ENCODE results near the gene IL17RB. TPM values are rescaled to one million over a fixed set of nuclear protein-coding genes. Genes with fewer than 3 reads are reported as not detected.

IL17RB gene
- total RNA-seq, 2 experiments from 2014 or later: 0.57 TPM; not detected in 1

- no peak overlapping the region for H2AFZ ChIP-seq (ENCODE audit: low read length)
- no peaks in the 10 kb centered on the region for H3K36me3 ChIP-seq (ENCODE audit: insufficient read depth, low read length)
- no peaks in the 10 kb centered on the region for H3K4me1 ChIP-seq (ENCODE audit: insufficient read depth, low read length, poor library complexity, severe bottlenecking)
- no peaks in the 10 kb centered on the region for H4K20me1 ChIP-seq (ENCODE audit: insufficient read depth, low read length)
- POLR2A ChIA-PET: interaction anchor here (0.7 kb wide), 1 partner anchor 113 kb away, joined by 3 read pairs; no protein-coding TSS in a partner anchor
- H3K4me2 ChIP-seq (ENCODE audit: low read length): no peak overlapping the region
- DNase-seq (ENCODE audit: low spot score): no peak
- no peaks in the 10 kb centered on the region for H3K9me3 ChIP-seq (ENCODE audit: low read length)
- TF ChIP-seq, protein P1, sequence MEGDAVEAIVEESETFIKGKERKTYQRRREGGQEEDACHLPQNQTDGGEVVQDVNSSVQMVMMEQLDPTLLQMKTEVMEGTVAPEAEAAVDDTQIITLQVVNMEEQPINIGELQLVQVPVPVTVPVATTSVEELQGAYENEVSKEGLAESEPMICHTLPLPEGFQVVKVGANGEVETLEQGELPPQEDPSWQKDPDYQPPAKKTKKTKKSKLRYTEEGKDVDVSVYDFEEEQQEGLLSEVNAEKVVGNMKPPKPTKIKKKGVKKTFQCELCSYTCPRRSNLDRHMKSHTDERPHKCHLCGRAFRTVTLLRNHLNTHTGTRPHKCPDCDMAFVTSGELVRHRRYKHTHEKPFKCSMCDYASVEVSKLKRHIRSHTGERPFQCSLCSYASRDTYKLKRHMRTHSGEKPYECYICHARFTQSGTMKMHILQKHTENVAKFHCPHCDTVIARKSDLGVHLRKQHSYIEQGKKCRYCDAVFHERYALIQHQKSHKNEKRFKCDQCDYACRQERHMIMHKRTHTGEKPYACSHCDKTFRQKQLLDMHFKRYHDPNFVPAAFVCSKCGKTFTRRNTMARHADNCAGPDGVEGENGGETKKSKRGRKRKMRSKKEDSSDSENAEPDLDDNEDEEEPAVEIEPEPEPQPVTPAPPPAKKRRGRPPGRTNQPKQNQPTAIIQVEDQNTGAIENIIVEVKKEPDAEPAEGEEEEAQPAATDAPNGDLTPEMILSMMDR (conservative IDR thresholded peaks at IDR 0.05; ENCODE audit: low read length): no peak
- no peak for TF ChIP-seq EZH2phosphoT487 (IDR thresholded peaks at IDR 0.05; ENCODE audit: borderline replicate concordance, low read depth, low read length)
- H3K4me3 ChIP-seq (ENCODE audit: low read depth, low read length, poor library complexity, severe bottlenecking): no peak overlapping the region
- H3K9me2 ChIP-seq (ENCODE audit: insufficient read depth, low read length): no peaks in the 10 kb centered on the region
- CTCF ChIA-PET (ENCODE audit: unreplicated experiment): no interaction called here
- no TSS peak for BruUV-seq (replicated peaks)
- H3K27ac ChIP-seq (ENCODE audit: low read depth, low read length, poor library complexity, severe bottlenecking): no peak overlapping the region
- intact Hi-C loops (cut with micrococcal nuclease; ENCODE audit: unreplicated experiment): no loop called here
- no peaks in the 10 kb centered on the region for H3K79me2 ChIP-seq (ENCODE audit: insufficient read depth, low read depth, low read length)
Observed at GRCh38 chr3:53821631-53822121, 24.7 kb upstream of the IL17RB start.

GRCh38 chr3:53822331-53822741 is 24.0 kb upstream of the IL17RB start:
- Histone ChIP-seq H3K79me2 (ENCODE audit: insufficient read depth, low read depth, low read length) (no peaks in the 10 kb centered on the region), H3K4me2 (ENCODE audit: low read length) (no peak overlapping the region), H4K20me1 (ENCODE audit: insufficient read depth, low read length) (no peaks in the 10 kb centered on the region), H3K9me3 (ENCODE audit: low read length) (no peaks in the 10 kb centered on the region), H3K4me1 (ENCODE audit: insufficient read depth, low read length, poor library complexity, severe bottlenecking) (no peaks in the 10 kb centered on the region), H3K4me3 (ENCODE audit: low read depth, low read length, poor library complexity, severe bottlenecking) (no peak overlapping the region), H3K36me3 (ENCODE audit: insufficient read depth, low read length) (no peaks in the 10 kb centered on the region), H3K27ac (ENCODE audit: low read depth, low read length, poor library complexity, severe bottlenecking) (no peak overlapping the region), H2AFZ (ENCODE audit: low read length) (no peak overlapping the region), H3K9me2 (ENCODE audit: insufficient read depth, low read length) (no peaks in the 10 kb centered on the region)
- DNase-seq (ENCODE audit: low spot score): no peak
- ChIA-PET POLR2A (interaction anchor here (0.6 to 0.7 kb wide), 2 partner anchors 17 to 114 kb away, joined by 3 read pairs; no protein-coding TSS in a partner anchor), CTCF (ENCODE audit: unreplicated experiment) (no interaction called here)
- intact Hi-C loops (cut with micrococcal nuclease; ENCODE audit: unreplicated experiment): no loop called here
- no TSS peak for BruUV-seq (replicated peaks)
- no peak for TF ChIP-seq EZH2phosphoT487 (IDR thresholded peaks at IDR 0.05; ENCODE audit: borderline replicate concordance, low read depth, low read length)
- TF ChIP-seq, protein P1 (conservative IDR thresholded peaks at IDR 0.05; ENCODE audit: low read length): no peak

All from OCI-LY7 (cell line).